NB4 (cell line): ENCODE measurements around the gene CACNA2D4.

Experiments used
- MYC ChIP-seq: IDR thresholded peaks from 2 replicates; pipeline ENCODE4 v1.6.1; 2011; ENCODE audit warnings: low read depth, low read length
- TF ChIP-seq, protein P1 (sequence below): IDR thresholded peaks from 2 replicates; pipeline ENCODE4 v1.6.1; 2011; ENCODE audit warnings: low read depth, low read length
- TF ChIP-seq, protein P2 (sequence below): IDR thresholded peaks from one replicate; pipeline ENCODE4 v1.5.1; 2012; ENCODE audit warnings: low read depth, low read length

DNA sequence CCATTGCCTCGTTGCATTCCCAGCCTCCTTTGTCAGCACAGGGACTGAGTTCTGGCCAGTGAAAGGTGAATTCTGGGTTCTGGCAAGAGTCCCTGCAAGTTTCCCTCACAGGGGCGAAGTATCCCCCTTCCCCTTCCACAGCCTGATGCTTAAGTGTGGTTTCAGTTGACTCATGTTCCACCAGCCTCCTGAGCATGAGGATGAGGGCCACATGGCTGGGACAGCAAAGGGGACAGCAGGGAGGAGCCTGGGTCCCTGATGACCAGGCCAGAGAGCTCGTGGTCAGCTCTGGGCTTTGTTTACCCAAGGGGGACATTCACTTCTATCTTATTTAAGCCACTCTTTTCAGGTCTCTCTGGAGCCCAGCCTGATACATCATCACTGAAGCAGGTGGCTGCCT, 36.5 kb downstream of the CACNA2D4 start:
- no peak for TF ChIP-seq MYC
- TF ChIP-seq, protein P1, sequence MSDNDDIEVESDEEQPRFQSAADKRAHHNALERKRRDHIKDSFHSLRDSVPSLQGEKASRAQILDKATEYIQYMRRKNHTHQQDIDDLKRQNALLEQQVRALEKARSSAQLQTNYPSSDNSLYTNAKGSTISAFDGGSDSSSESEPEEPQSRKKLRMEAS = no peak
- TF ChIP-seq, protein P2, sequence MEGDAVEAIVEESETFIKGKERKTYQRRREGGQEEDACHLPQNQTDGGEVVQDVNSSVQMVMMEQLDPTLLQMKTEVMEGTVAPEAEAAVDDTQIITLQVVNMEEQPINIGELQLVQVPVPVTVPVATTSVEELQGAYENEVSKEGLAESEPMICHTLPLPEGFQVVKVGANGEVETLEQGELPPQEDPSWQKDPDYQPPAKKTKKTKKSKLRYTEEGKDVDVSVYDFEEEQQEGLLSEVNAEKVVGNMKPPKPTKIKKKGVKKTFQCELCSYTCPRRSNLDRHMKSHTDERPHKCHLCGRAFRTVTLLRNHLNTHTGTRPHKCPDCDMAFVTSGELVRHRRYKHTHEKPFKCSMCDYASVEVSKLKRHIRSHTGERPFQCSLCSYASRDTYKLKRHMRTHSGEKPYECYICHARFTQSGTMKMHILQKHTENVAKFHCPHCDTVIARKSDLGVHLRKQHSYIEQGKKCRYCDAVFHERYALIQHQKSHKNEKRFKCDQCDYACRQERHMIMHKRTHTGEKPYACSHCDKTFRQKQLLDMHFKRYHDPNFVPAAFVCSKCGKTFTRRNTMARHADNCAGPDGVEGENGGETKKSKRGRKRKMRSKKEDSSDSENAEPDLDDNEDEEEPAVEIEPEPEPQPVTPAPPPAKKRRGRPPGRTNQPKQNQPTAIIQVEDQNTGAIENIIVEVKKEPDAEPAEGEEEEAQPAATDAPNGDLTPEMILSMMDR = no peak
